T47D (cell line): Measurements from ENCODE around the gene HELT.

Experiments
- DNase-seq, 2 experiments: peaks; one replicate each; pipeline versions ENCODE4 v3.0.0 to v3.0.0-alpha.2; 2011 to 2012; ENCODE audit warnings: low read depth in 1 of 2, low spot score in 1 of 2
- JUND ChIP-seq: IDR thresholded peaks from 2 replicates; pipeline ENCODE4 v1.6.1; 2012; ENCODE audit warnings: low read depth
- in situ Hi-C: cut with HindIII; loops from 2 replicates; pipeline ENCODE4 v1.10.0; 2016; ENCODE audit warnings: low sequenced_read_pairs, low pct_unique_long_range_greater_than_20kb

The HELT gene

GRCh38 chr4:185015108-185015507 lies 3.2 kb upstream of the HELT start:
- DNase-seq = no peak
- no peak for TF ChIP-seq JUND
- in situ Hi-C loops = no loop called here

- DNase-seq = no peak
- TF ChIP-seq JUND = no peak
- in situ Hi-C loops = no loop called here
Observed at GRCh38 chr4:185016101-185016940, 2.0 kb upstream of the HELT start.

GRCh38 chr4:185016946-185017758 lies 1.1 kb upstream of the HELT start:
- no peak for DNase-seq
- in situ Hi-C loops = no loop called here
- TF ChIP-seq JUND = no peak

GRCh38 chr4:185018834-185019455 lies 655 bp downstream of the HELT start:
- DNase-seq = peak in 1 of 2 experiments; percentile 33
- in situ Hi-C loops = no loop called here

GRCh38 chr4:185019456-185020292 lies 1.4 kb downstream of the HELT start:
- no peak for TF ChIP-seq JUND
- in situ Hi-C loops = no loop called here
- DNase-seq = peak in 1 of 2 experiments; percentile 16

More at GRCh38 chr4:185018834-185019455, 655 bp downstream of the HELT start:
- TF ChIP-seq JUND = no peak

- no peak for TF ChIP-seq JUND
- in situ Hi-C loops = no loop called here
- DNase-seq = peak in 1 of 2 experiments; percentile 16
Observed at GRCh38 chr4:185020293-185020808, 2.1 kb downstream of the HELT start.

- no peak for TF ChIP-seq JUND
- no peak for DNase-seq
- in situ Hi-C loops = no loop called here
Observed at GRCh38 chr4:185020863-185021761, 2.8 kb downstream of the HELT start.

GRCh38 chr4:185023471-185023870 lies 5.2 kb downstream of the HELT start:
- no peak for TF ChIP-seq JUND
- no peak for DNase-seq
- in situ Hi-C loops = no loop called here

GRCh38 chr4:185028625-185029024 lies 10.3 kb downstream of the HELT start:
- DNase-seq = peak in 1 of 2 experiments; percentile 25
- in situ Hi-C loops = no loop called here
- no peak for TF ChIP-seq JUND

GRCh38 chr4:185031611-185032010 lies 13.3 kb downstream of the HELT start:
- no peak for DNase-seq
- TF ChIP-seq JUND = no peak
- in situ Hi-C loops = no loop called here

GRCh38 chr4:185033072-185033471 lies 14.8 kb downstream of the HELT start:
- in situ Hi-C loops = no loop called here
- TF ChIP-seq JUND = no peak

More at GRCh38 chr4:185033072-185033471, 14.8 kb downstream of the HELT start:
- DNase-seq = no peak
